Heart left ventricle (tissue), 16 donors: ENCODE data around the gene BRIX1. TPM values are rescaled to one million over a fixed set of nuclear protein-coding genes. Genes with fewer than 3 reads are reported as not detected.

Experiments used
- ATAC-seq, 4 donors: fragments of 200-7000 bp; cut with Tn5 transposase; one replicate each; pipeline ENCODE4 v1.9.1; 2020 to 2022; ENCODE audit warnings: moderate library complexity in 4 of 4, mild to moderate bottlenecking in 3 of 4, moderate number of reproducible peaks in 1 of 4
- DNase-seq, 5 donors: peaks; one replicate each; pipeline ENCODE4 v3.0.0-alpha.2; 2020
- H3K27ac ChIP-seq, 12 donors: fragments of 200-600 bp; sonication (generic) in 4 of 12; one replicate each; pipeline versions ENCODE4 v1.5.0 to v1.8.0; 2016 to 2022; ENCODE audit warnings: mild to moderate bottlenecking in 2 of 12
- H3K27me3 ChIP-seq, 9 donors: fragments of 200-600 bp; sonication (generic) in 2 of 9; one replicate each; pipeline versions ENCODE4 v1.5.1 to v1.8.0; 2016 to 2022; ENCODE audit warnings: mild to moderate bottlenecking in 3 of 9
- H3K36me3 ChIP-seq, 9 donors: fragments of 200-600 bp; sonication (generic) in 2 of 9; one replicate each; pipeline versions ENCODE4 v1.5.0 to v1.8.0; 2018 to 2022; ENCODE audit warnings: mild to moderate bottlenecking in 2 of 9
- H3K4me1 ChIP-seq, 12 donors: fragments of 200-600 bp; sonication (generic) in 4 of 12; one replicate each; pipeline versions ENCODE4 v1.5.0 to v1.8.0; 2016 to 2022; ENCODE audit warnings: mild to moderate bottlenecking in 3 of 12
- H3K4me3 ChIP-seq, 12 donors: fragments of 200-600 bp; sonication (generic) in 4 of 12; one replicate each; pipeline versions ENCODE4 v1.5.0 to v1.8.0; 2017 to 2022; ENCODE audit warnings: mild to moderate bottlenecking in 9 of 12, moderate library complexity in 4 of 12
- H3K9me3 ChIP-seq, 12 donors: fragments of 200-600 bp; sonication (generic) in 4 of 12; one replicate each; pipeline versions ENCODE4 v1.5.0 to v1.8.0; 2016 to 2022; ENCODE audit warnings: mild to moderate bottlenecking in 1 of 12
- POLR2A ChIP-seq, 2 donors: fragments of 450-650 bp; IDR thresholded peaks; one replicate each; pipeline ENCODE4 v1.6.1; 2017; ENCODE audit warnings: antibody characterized with exemption in 2 of 2, mild to moderate bottlenecking in 2 of 2, moderate library complexity in 2 of 2
- WGBS, 4 donors: extraction: QIAGEN DNeasy Blood & Tissue Kit in 2 of 4; methylation state at CpG; one replicate each; pipeline versions ENCODE4 v1.1.5 to v1.1.7; 2013 to 2018; 5-methylcytosine and 5-hydroxymethylcytosine counted together
- intact Hi-C, 10 donors: fragments of 100-400 bp; cut with DNase I; formaldehyde crosslinking; loops; one replicate each; pipeline versions ENCODE4 v1.11.1 to v1.14.2; 2022
- polyA plus RNA-seq, 2 donors: library from polyadenylated mRNA; stranded (reverse); fragments of 200-250 nt; gene quantifications; one replicate each; pipeline ENCODE4 v1.2.3, GENCODE V29; 2013
- total RNA-seq, 9 donors: library from RNA; depleted of rRNA in 2 of 9; stranded (reverse); fragments of >200 nt in 2 of 9; fragmentation: NEBNext Ultra II Directional in 3 of 9; extraction: Animal tissue kit (Norgen Biotek cat#: 25700) in 3 of 9; gene quantifications; one replicate each; pipeline versions ENCODE4 v1.1.0 to v1.2.4, GENCODE V29; 2016 to 2023
- TF ChIP-seq, protein P1 (sequence below), 12 donors: fragments of 200-600 bp; sonication (generic) in 4 of 12; IDR thresholded peaks; one replicate each; pipeline versions ENCODE4 v1.5.0 to v1.8.0; 2018 to 2022; ENCODE audit warnings: antibody characterized with exemption in 12 of 12, mild to moderate bottlenecking in 5 of 12
- donor health status: ischemic (EF 13 %, LVEDD 7.1; RV severe dilation, severe dysfunction).
- donor health status: healthy with polysubstance abuse.
- donor health status: DM: no; HTN: yes; CAD: no.
- donor health status: DM: no; HTN: no; CAD: no.
- donor health status: ischemic (EF 25% LVEDD 6.9; RV normal size, moderate dysfunction).
- donor health status: ischemic (EF 25% LVEDD 5.7; RV mildly dilated, moderate dysfunction).
- donor health status: healthy.
- donor health status: DM: yes; HTN: yes; CAD: no.
- donor health status: ischemic (EF 35%, LVEDD 5.7; RV mildly dilated, moderate dysfunction).
- donor health status: nonischemic (EF 11% LVEDD 7.7; RV severe dilation, severe dysfunction).
- donor health status: DM: yes; HTN: yes; CAD: no.
- donor health status: PGD.
- donor health status: ischemic (EF 29% LVEDD 5.4; RV normal size, mild dysfunction).
- donor health status: nonischemic (EF 23%, LVEDD 6.1; RV moderate dilation, normal function).

BRIX1 gene
- total and polyA plus RNA-seq, 11 donors: 10.2 to 19.6 (median 14.5) TPM

- no peak for DNase-seq
- Histone ChIP-seq H3K4me1 (peaks cover 0 to 33% (median 18%) of the 10 kb centered on the region in 12 donors), H3K27me3 (no peaks in the 10 kb centered on the region), H3K4me3 (peak overlapping the region in 1 of 12 donors; percentile 85), H3K27ac (peak overlapping the region in 1 of 12 donors; percentile 67), H3K9me3 (no peaks in the 10 kb centered on the region), H3K36me3 (peaks cover 0 to 43% (median 39%) of the 10 kb centered on the region in 9 donors)
- TF ChIP-seq, protein P1, sequence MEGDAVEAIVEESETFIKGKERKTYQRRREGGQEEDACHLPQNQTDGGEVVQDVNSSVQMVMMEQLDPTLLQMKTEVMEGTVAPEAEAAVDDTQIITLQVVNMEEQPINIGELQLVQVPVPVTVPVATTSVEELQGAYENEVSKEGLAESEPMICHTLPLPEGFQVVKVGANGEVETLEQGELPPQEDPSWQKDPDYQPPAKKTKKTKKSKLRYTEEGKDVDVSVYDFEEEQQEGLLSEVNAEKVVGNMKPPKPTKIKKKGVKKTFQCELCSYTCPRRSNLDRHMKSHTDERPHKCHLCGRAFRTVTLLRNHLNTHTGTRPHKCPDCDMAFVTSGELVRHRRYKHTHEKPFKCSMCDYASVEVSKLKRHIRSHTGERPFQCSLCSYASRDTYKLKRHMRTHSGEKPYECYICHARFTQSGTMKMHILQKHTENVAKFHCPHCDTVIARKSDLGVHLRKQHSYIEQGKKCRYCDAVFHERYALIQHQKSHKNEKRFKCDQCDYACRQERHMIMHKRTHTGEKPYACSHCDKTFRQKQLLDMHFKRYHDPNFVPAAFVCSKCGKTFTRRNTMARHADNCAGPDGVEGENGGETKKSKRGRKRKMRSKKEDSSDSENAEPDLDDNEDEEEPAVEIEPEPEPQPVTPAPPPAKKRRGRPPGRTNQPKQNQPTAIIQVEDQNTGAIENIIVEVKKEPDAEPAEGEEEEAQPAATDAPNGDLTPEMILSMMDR (IDR thresholded peaks at IDR 0.05): no peak
- TF ChIP-seq POLR2A (IDR thresholded peaks at IDR 0.05): no peak
- 92 to 93% (median 93%) methylated on average over 5 of the region's 5 CpGs for WGBS, 4 donors
- no peak for ATAC-seq
- intact Hi-C loops: loop anchor here in 3 of 10 donors (2.0 to 10.0 kb wide), 3 partner anchors 13 to 1486 kb away; partner anchors contain the start of genes TARS1 (in 2 of the 3), BRIX1 (in 1 of the 3) and RAD1 (in 1 of the 3)
Observed at GRCh38 chr5:34928267-34928666, 12.8 kb downstream of the BRIX1 start.

GRCh38 chr5:34929134-34929719, 13.7 kb downstream of the BRIX1 start, which contains the start of gene DNAJC21:
Gene DNAJC21 (plus strand): TSS chr5:34929559. CDS start chr5:34929820, 261 bp downstream.
- peak in 1 of 2 donors; percentile 45 for TF ChIP-seq POLR2A (IDR thresholded peaks at IDR 0.05)
- TF ChIP-seq, protein P1 (IDR thresholded peaks at IDR 0.05): no peak
- peak; percentile 98 to 99 (median 99) for DNase-seq
- H3K36me3 ChIP-seq: peaks cover 0 to 41% (median 30%) of the 10 kb centered on the region in 9 donors
- intact Hi-C loops: loop anchor here in 3 of 10 donors (1.0 to 10.0 kb wide), 4 partner anchors 14 to 1487 kb away; partner anchors contain the start of genes BRIX1 (in 2 of the 3), RAD1 (in 2 of the 3) and TARS1 (in 2 of the 3)
- H3K9me3 ChIP-seq: no peaks in the 10 kb centered on the region
- peak within 1 kb of the TSS; percentile 56 to 95 (median 86) for H3K4me3 ChIP-seq
- H3K27me3 ChIP-seq: no peaks in the 10 kb centered on the region
- WGBS, 4 donors: 0 to 1% (median 1%) methylated on average over 38 to 63 of the region's 63 CpGs
- H3K4me1 ChIP-seq: peaks cover 0 to 26% (median 18%) of the 10 kb centered on the region in 12 donors
- ATAC-seq: peak; percentile 96 to 99 (median 98)
- peak within 1 kb of the TSS; percentile 61 to 97 (median 92) for H3K27ac ChIP-seq

DNA sequence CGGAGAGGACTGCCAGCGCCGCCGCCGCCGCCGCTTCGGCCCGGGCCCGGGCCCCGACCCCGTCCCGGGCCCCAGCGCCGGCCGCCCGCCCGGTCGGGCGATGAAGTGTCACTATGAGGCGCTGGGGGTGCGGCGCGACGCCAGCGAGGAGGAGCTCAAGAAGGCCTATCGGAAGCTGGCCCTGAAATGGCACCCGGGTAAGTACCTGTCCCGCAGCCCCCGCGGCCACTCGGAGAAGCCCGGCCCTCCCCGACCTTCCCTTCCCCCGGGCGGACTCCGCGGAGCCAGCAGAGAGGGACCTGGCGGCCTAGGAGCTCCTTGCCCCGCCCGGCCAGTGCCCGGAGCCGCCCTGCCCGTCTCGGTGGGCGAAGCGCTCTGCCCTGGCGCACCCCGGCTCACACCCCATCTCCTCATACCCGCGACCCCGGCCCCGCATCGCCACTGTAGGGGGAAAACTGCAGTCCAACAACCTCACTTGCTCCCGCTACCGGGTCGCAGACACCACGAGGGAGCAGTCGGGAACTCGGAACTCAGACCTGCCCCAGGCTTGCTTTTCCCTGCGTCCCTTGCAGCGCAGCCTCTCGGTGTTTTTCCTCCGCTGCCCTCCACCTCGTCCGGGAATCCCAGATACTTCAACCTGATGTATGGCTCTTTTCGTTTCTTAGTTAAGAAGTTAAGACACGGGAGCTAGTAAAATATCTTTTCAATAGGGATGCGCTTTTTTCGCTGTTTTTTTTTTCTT, 14.4 kb downstream of the BRIX1 start:
- Histone ChIP-seq H3K9me3 (no peaks in the 10 kb centered on the region), H3K4me1 (peaks cover 0 to 26% (median 18%) of the 10 kb centered on the region in 12 donors), H3K4me3 (peak overlapping the region; percentile 56 to 95 (median 86)), H3K36me3 (peaks cover 0 to 38% (median 24%) of the 10 kb centered on the region in 9 donors), H3K27me3 (no peaks in the 10 kb centered on the region), H3K27ac (peak overlapping the region; percentile 61 to 97 (median 92))
- ATAC-seq: peak; percentile 58 to 84 (median 77)
- WGBS, 4 donors: 0 to 2% (median 1%) methylated on average over 26 to 70 of the region's 70 CpGs
- TF ChIP-seq, protein P1 (IDR thresholded peaks at IDR 0.05): no peak
- TF ChIP-seq POLR2A (IDR thresholded peaks at IDR 0.05): peak in 1 of 2 donors; percentile 75
- intact Hi-C loops: loop anchor here in 3 of 10 donors (1.0 to 10.0 kb wide), 4 partner anchors 15 to 1488 kb away; partner anchors contain the start of genes TARS1 (in 3 of the 3), BRIX1 (in 2 of the 3) and RAD1 (in 2 of the 3)
- DNase-seq: peak; percentile 88 to 95 (median 93)
